Measurements from ENCODE around the gene ERBB2. TPM values are rescaled to one million over a fixed set of nuclear protein-coding genes. Genes with fewer than 3 reads are reported as not detected.

Gene ERBB2
- total and polyA plus RNA-seq, 4 donors = 32.2 to 130 (median 79.5) TPM

GRCh38 chr17:39775031-39775430 lies 75.2 kb downstream of the ERBB2 start:
- H3K27ac ChIP-seq (ENCODE audit: low read depth in 1 of 2, low read length in 1 of 2) = no peak overlapping the region
- no peaks in the 10 kb centered on the region for H3K4me1 ChIP-seq (ENCODE audit: control insufficient read depth in 5 of 5, insufficient read depth in 5 of 5, low read length in 5 of 5)
- WGBS, 2 donors = 79 to 87% methylated on average over 2 of the region's 2 CpGs
- H3K9me3 ChIP-seq (ENCODE audit: control insufficient read depth in 4 of 4, insufficient read depth in 3 of 4, low read length in 3 of 4) = no peaks in the 10 kb centered on the region
- TF ChIP-seq, protein P1, sequence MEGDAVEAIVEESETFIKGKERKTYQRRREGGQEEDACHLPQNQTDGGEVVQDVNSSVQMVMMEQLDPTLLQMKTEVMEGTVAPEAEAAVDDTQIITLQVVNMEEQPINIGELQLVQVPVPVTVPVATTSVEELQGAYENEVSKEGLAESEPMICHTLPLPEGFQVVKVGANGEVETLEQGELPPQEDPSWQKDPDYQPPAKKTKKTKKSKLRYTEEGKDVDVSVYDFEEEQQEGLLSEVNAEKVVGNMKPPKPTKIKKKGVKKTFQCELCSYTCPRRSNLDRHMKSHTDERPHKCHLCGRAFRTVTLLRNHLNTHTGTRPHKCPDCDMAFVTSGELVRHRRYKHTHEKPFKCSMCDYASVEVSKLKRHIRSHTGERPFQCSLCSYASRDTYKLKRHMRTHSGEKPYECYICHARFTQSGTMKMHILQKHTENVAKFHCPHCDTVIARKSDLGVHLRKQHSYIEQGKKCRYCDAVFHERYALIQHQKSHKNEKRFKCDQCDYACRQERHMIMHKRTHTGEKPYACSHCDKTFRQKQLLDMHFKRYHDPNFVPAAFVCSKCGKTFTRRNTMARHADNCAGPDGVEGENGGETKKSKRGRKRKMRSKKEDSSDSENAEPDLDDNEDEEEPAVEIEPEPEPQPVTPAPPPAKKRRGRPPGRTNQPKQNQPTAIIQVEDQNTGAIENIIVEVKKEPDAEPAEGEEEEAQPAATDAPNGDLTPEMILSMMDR (IDR thresholded peaks at IDR 0.05; ENCODE audit: control extremely low read depth, extremely low read depth) = no peak
- no peak for ATAC-seq (ENCODE audit: insufficient read depth, low FRiP score)
- no peak overlapping the region for H3K4me3 ChIP-seq
- peaks cover 0 to 3% (median 3%) of the 10 kb centered on the region in 3 donors for H3K27me3 ChIP-seq (ENCODE audit: control insufficient read depth in 3 of 3, insufficient read depth in 3 of 3, low read length in 2 of 3)
- no peaks in the 10 kb centered on the region for H3K36me3 ChIP-seq (ENCODE audit: control insufficient read depth in 4 of 4, insufficient read depth in 4 of 4, low read length in 4 of 4)
- H3K9ac ChIP-seq (ENCODE audit: insufficient read depth in 1 of 2, low read length in 2 of 2) = no peak overlapping the region
- DNase-seq = no peak

GRCh38 chr17:39776252-39776651 lies 76.4 kb downstream of the ERBB2 start:
- Histone ChIP-seq H3K36me3 (ENCODE audit: control insufficient read depth in 4 of 4, insufficient read depth in 4 of 4, low read length in 4 of 4) (no peaks in the 10 kb centered on the region), H3K27ac (ENCODE audit: low read depth in 1 of 2, low read length in 1 of 2) (no peak overlapping the region), H3K27me3 (ENCODE audit: control insufficient read depth in 3 of 3, insufficient read depth in 3 of 3, low read length in 2 of 3) (peaks cover 0 to 3% (median 3%) of the 10 kb centered on the region in 3 donors), H3K9ac (ENCODE audit: insufficient read depth in 1 of 2, low read length in 2 of 2) (no peak overlapping the region), H3K9me3 (ENCODE audit: control insufficient read depth in 4 of 4, insufficient read depth in 3 of 4, low read length in 3 of 4) (no peaks in the 10 kb centered on the region), H3K4me3 (no peak overlapping the region), H3K4me1 (ENCODE audit: control insufficient read depth in 5 of 5, insufficient read depth in 5 of 5, low read length in 5 of 5) (peaks cover 0 to 2% (median 0%) of the 10 kb centered on the region in 5 donors)
- TF ChIP-seq, protein P1 (IDR thresholded peaks at IDR 0.05; ENCODE audit: control extremely low read depth, extremely low read depth) = no peak
- DNase-seq = no peak
- ATAC-seq (ENCODE audit: insufficient read depth, low FRiP score) = no peak

- no peak overlapping the region for H3K4me3 ChIP-seq
- no peaks in the 10 kb centered on the region for H3K36me3 ChIP-seq (ENCODE audit: control insufficient read depth in 4 of 4, insufficient read depth in 4 of 4, low read length in 4 of 4)
- no peak for DNase-seq
- WGBS, 2 donors = 47 to 48% methylated on average over 11 of the region's 11 CpGs
- H3K9ac ChIP-seq (ENCODE audit: insufficient read depth in 1 of 2, low read length in 2 of 2) = no peak overlapping the region
- H3K27me3 ChIP-seq (ENCODE audit: control insufficient read depth in 3 of 3, insufficient read depth in 3 of 3, low read length in 2 of 3) = peaks cover 0 to 10% (median 3%) of the 10 kb centered on the region in 3 donors
- ATAC-seq (ENCODE audit: insufficient read depth, low FRiP score) = no peak
- H3K4me1 ChIP-seq (ENCODE audit: control insufficient read depth in 5 of 5, insufficient read depth in 5 of 5, low read length in 5 of 5) = peaks cover 0 to 4% (median 0%) of the 10 kb centered on the region in 5 donors
- H3K9me3 ChIP-seq (ENCODE audit: control insufficient read depth in 4 of 4, insufficient read depth in 3 of 4, low read length in 3 of 4) = no peaks in the 10 kb centered on the region
- H3K27ac ChIP-seq (ENCODE audit: low read depth in 1 of 2, low read length in 1 of 2) = no peak overlapping the region
- TF ChIP-seq, protein P1 (IDR thresholded peaks at IDR 0.05; ENCODE audit: control extremely low read depth, extremely low read depth) = no peak
These were observed 77.9 kb downstream of the ERBB2 start for GRCh38 chr17:39777534-39778365.

Small RNAs within 50 kb of the gene (small RNA-seq; reads per million reads assigned to genes)
- gene MIR4728 (ENCODE audit: low replicate concordance) = 0.33 reads per million, percentile 39 among the genes with 10 or more reads in this experiment

Other genes starting within 250 kb of the ERBB2 start
- 10 to 100 TPM; 30.4 to 34.6 TPM for gene MED1, start 248.8 kb upstream of the ERBB2 start, total RNA-seq
- 10 to 100 TPM in 1 of 2 donors, 1 to 10 TPM in 1; 6.5 to 14.7 TPM for gene MED1, start 248.8 kb upstream of the ERBB2 start, polyA plus RNA-seq
- gene CDK12, start 238.6 kb upstream of the ERBB2 start, total RNA-seq = 10 to 100 TPM; 54.2 to 56.2 TPM
- 10 to 100 TPM; 12.3 to 16.9 TPM for gene CDK12, start 238.6 kb upstream of the ERBB2 start, polyA plus RNA-seq
- not detected for gene NEUROD2, start 92.1 kb upstream of the ERBB2 start, total RNA-seq
- under 1 TPM in 1 of 2 donors, not detected in 1; 0.04 TPM for gene NEUROD2, start 92.1 kb upstream of the ERBB2 start, polyA plus RNA-seq
- gene PPP1R1B, start 73.1 kb upstream of the ERBB2 start, total RNA-seq = 10 to 100 TPM; 21.3 to 22.9 TPM
- 10 to 100 TPM; 26.7 to 36.4 TPM for gene PPP1R1B, start 73.1 kb upstream of the ERBB2 start, polyA plus RNA-seq
- gene STARD3, start 62.9 kb upstream of the ERBB2 start, total RNA-seq = 10 to 100 TPM; 27.4 to 63.4 TPM
- gene STARD3, start 62.9 kb upstream of the ERBB2 start, polyA plus RNA-seq = 10 to 100 TPM; 66.3 to 79.7 TPM
- gene TCAP, start 34.7 kb upstream of the ERBB2 start, total RNA-seq = 1 to 10 TPM in 1 of 2 donors, under 1 TPM in 1; 0.82 to 1.3 TPM
- 1 to 10 TPM; 1.2 to 1.4 TPM for gene TCAP, start 34.7 kb upstream of the ERBB2 start, polyA plus RNA-seq
- gene PNMT, start 31.6 kb upstream of the ERBB2 start, total RNA-seq = 1 to 10 TPM; 1.9 to 4.3 TPM
- 1 to 10 TPM; 2.9 to 4.1 TPM for gene PNMT, start 31.6 kb upstream of the ERBB2 start, polyA plus RNA-seq
- gene PGAP3, start 12.0 kb upstream of the ERBB2 start, total RNA-seq = 10 to 100 TPM; 17.0 to 39.7 TPM
- 10 to 100 TPM; 15.9 to 35.8 TPM for gene PGAP3, start 12.0 kb upstream of the ERBB2 start, polyA plus RNA-seq
- gene MIEN1, start 30.5 kb downstream of the ERBB2 start, total RNA-seq = 10 to 100 TPM; 20.8 to 47.2 TPM
- 100 to 1,000 TPM in 1 of 2 donors, 10 to 100 TPM in 1; 69.3 to 136 TPM for gene MIEN1, start 30.5 kb downstream of the ERBB2 start, polyA plus RNA-seq
- gene GRB7, start 37.9 kb downstream of the ERBB2 start, total RNA-seq = 10 to 100 TPM; 19.8 to 25.5 TPM
- 10 to 100 TPM in 1 of 2 donors, 1 to 10 TPM in 1; 6.6 to 13.4 TPM for gene GRB7, start 37.9 kb downstream of the ERBB2 start, polyA plus RNA-seq
- gene IKZF3, start 164.2 kb downstream of the ERBB2 start, total RNA-seq = 1 to 10 TPM; 3.9 TPM
- gene IKZF3, start 164.2 kb downstream of the ERBB2 start, polyA plus RNA-seq = 1 to 10 TPM; 1.0 to 1.4 TPM
- not detected for gene ZPBP2, start 168.1 kb downstream of the ERBB2 start, total RNA-seq
- gene ZPBP2, start 168.1 kb downstream of the ERBB2 start, polyA plus RNA-seq = not detected
- 10 to 100 TPM in 1 of 2 donors, 1 to 10 TPM in 1; 5.4 to 26.8 TPM for gene GSDMB, start 218.6 kb downstream of the ERBB2 start, total RNA-seq
- gene GSDMB, start 218.6 kb downstream of the ERBB2 start, polyA plus RNA-seq = 10 to 100 TPM in 1 of 2 donors, 1 to 10 TPM in 1; 5.1 to 12.5 TPM
- 10 to 100 TPM; 60.7 to 76.7 TPM for gene ORMDL3, start 227.5 kb downstream of the ERBB2 start, total RNA-seq
- gene ORMDL3, start 227.5 kb downstream of the ERBB2 start, polyA plus RNA-seq = 10 to 100 TPM; 38.6 to 67.1 TPM
- gene LRRC3C, start 227.7 kb downstream of the ERBB2 start, total RNA-seq = not detected
- not detected for gene LRRC3C, start 227.7 kb downstream of the ERBB2 start, polyA plus RNA-seq

Measured in lung (tissue), 13 donors.